ENCODE measurements around the gene C1GALT1C1L. TPM values are rescaled to one million over a fixed set of nuclear protein-coding genes. Genes with fewer than 3 reads are reported as not detected.

C1GALT1C1L gene
- total RNA-seq, 1 experiment from 2014 or later: not detected

GRCh38 chr2:43653506-43653905 lies 22.7 kb downstream of the C1GALT1C1L start:
- Histone ChIP-seq H3K79me2 (ENCODE audit: insufficient read depth, low read length) (no peaks in the 10 kb centered on the region), H3K56ac (ENCODE audit: insufficient read length, low read depth, low read length) (no peak overlapping the region), H3K4ac (ENCODE audit: low read depth, low read length) (no peak overlapping the region), H3K79me1 (ENCODE audit: insufficient read depth, low read depth, low read length, poor library complexity, severe bottlenecking) (no peaks in the 10 kb centered on the region), H3K23ac (ENCODE audit: insufficient read length, low read depth, low read length) (no peak overlapping the region), H3K4me2 (ENCODE audit: insufficient read depth, insufficient read length, low read length) (no peak overlapping the region), H3K27ac (ENCODE audit: insufficient read length, low read depth, low read length) (no peak overlapping the region), H2BK120ac (ENCODE audit: low read depth, low read length, poor library complexity, severe bottlenecking) (no peak overlapping the region), H3K14ac (ENCODE audit: insufficient read depth, low read length) (no peak overlapping the region), H2BK5ac (ENCODE audit: insufficient read length, low read length) (no peak overlapping the region), H3K27me3 (ENCODE audit: insufficient read depth, low read length) (no peaks in the 10 kb centered on the region), H2BK20ac (ENCODE audit: low read depth, low read length, poor library complexity, severe bottlenecking) (no peak overlapping the region), H4K8ac (replicated peaks; ENCODE audit: insufficient read length, low read depth, low read length) (no peak overlapping the region), H3T11ph (ENCODE audit: low read length) (no peak overlapping the region), H4K91ac (ENCODE audit: insufficient read length, low read depth, low read length) (no peak overlapping the region), H3K9ac (ENCODE audit: extremely low read depth, insufficient read length, low read length) (no peak overlapping the region), H2BK15ac (ENCODE audit: low read depth, low read length) (no peak overlapping the region), H3K4me1 (ENCODE audit: insufficient read depth, low read length) (no peaks in the 10 kb centered on the region), H2AFZ (ENCODE audit: low read length) (no peak overlapping the region), H4K20me1 (ENCODE audit: control insufficient read depth, insufficient read depth, insufficient read length) (no peaks in the 10 kb centered on the region), H3K23me2 (ENCODE audit: insufficient read length, low read depth, low read length, poor library complexity, severe bottlenecking) (no peaks in the 10 kb centered on the region), H3K9me3 (ENCODE audit: control insufficient read depth, low read depth, low read length) (no peaks in the 10 kb centered on the region), H2BK12ac (ENCODE audit: insufficient read length, low read depth, low read length) (no peak overlapping the region), H2AK5ac (ENCODE audit: insufficient read length, low read length) (no peak overlapping the region), H4K5ac (ENCODE audit: insufficient read length, low read depth, low read length) (no peak overlapping the region), H3K18ac (ENCODE audit: insufficient read length, low read depth, low read length) (no peak overlapping the region)
- Mint-ChIP-seq H3K4me3 (no peak overlapping the region), H3K27ac (no peak overlapping the region), H3K27me3 (ENCODE audit: low read depth) (no peaks in the 10 kb centered on the region; the same call in 1 of the 2 replicates), H3K36me3 (ENCODE audit: insufficient read depth in 1 of 3, low read depth in 3 of 3) (no peaks in the 10 kb centered on the region), H3K4me1 (no peaks in the 10 kb centered on the region), H3K9me3 (no peaks in the 10 kb centered on the region)
- TF ChIP-seq CTCF (conservative IDR thresholded peaks at IDR 0.05): no peak
- WGBS (ENCODE audit: extremely low coverage, insufficient read length, low lambda C conversion rate): no CpG with 5 or more reads among the region's 2 CpGs
- no peak for DNase-seq
